B cell (primary cell): Measurements from ENCODE around the gene PNPLA3. TPM values are rescaled to one million over a fixed set of nuclear protein-coding genes. Genes with fewer than 3 reads are reported as not detected.

Source experiments
- ATAC-seq: fragments of 200-7000 bp; cut with Tn5 transposase; one replicate; pipeline ENCODE4 v1.10.0; 2021; ENCODE audit warnings: low read depth, mild to moderate bottlenecking, moderate number of reproducible peaks, moderate library complexity
- CTCF ChIA-PET: fragments of 350-600 bp; sonication (Branson Sonifier 250); formaldehyde crosslinking; loops from one replicate; lab custom pipeline; 2021; ENCODE audit warnings: antibody characterized with exemption, inconsistent platforms; lab: Charles Lee
- POLR2A ChIA-PET: fragments of 350-600 bp; sonication (Branson Sonifier 250); formaldehyde crosslinking; loops from one replicate; lab custom pipeline; 2021; ENCODE audit warnings: antibody characterized with exemption; lab: Charles Lee
- DNase-seq: peaks from one replicate; pipeline ENCODE4 v3.0.0; 2013
- H2AFZ ChIP-seq: 2 replicates; pipeline ENCODE4 v1.6.1; 2012; ENCODE audit warnings: mild to moderate bottlenecking, low read depth, low read length; ENCODE audit not compliant: insufficient read depth, poor library complexity, severe bottlenecking
- H3K27ac ChIP-seq, 2 donors: 1 replicate in 1 of 2; 2 replicates in 1 of 2; pipeline ENCODE4 v1.5.1; 2012 to 2013; ENCODE audit warnings: low read length in 2 of 2, mild to moderate bottlenecking in 2 of 2, moderate library complexity in 1 of 2
- H3K27me3 ChIP-seq, 4 experiments: fragments of 200-600 bp in 1 of 4; sonication (generic) in 1 of 4; replicated peaks in 1 of 4; 1 replicate in 2 of 4; 2 replicates in 2 of 4; pipeline versions ENCODE4 v1.6.1 to v1.7.0; 2013 to 2016; ENCODE audit warnings: low read length in 3 of 4, mild to moderate bottlenecking in 2 of 4, mixed read lengths in 1 of 4, moderate library complexity in 1 of 4; ENCODE audit not compliant: insufficient read depth in 4 of 4, control insufficient read depth in 3 of 4; ENCODE audit errors: control extremely low read depth in 1 of 4
- H3K36me3 ChIP-seq, 2 experiments: replicated peaks in 1 of 2; 1 replicate in 1 of 2; 2 replicates in 1 of 2; pipeline versions ENCODE4 v1.6.1 to v1.7.1; 2013; ENCODE audit warnings: low read length in 1 of 2; ENCODE audit not compliant: insufficient read depth in 2 of 2, control insufficient read depth in 1 of 2; ENCODE audit errors: control extremely low read depth in 1 of 2, extremely low read depth in 1 of 2
- H3K4me1 ChIP-seq, 2 donors: fragments of 200-600 bp in 1 of 2; sonication (generic) in 1 of 2; 1 replicate in 1 of 2; 2 replicates in 1 of 2; pipeline versions ENCODE4 v1.5.1 to v1.6.1; 2013 to 2017; ENCODE audit warnings: low read length in 2 of 2; ENCODE audit not compliant: control insufficient read depth in 2 of 2, insufficient read depth in 2 of 2
- H3K4me2 ChIP-seq: replicated peaks from 2 replicates; pipeline ENCODE3; 2012; ENCODE audit warnings: mild to moderate bottlenecking, low read depth, low read length; ENCODE audit not compliant: poor library complexity, severe bottlenecking
- H3K4me3 ChIP-seq, 5 experiments: fragments of 200-600 bp in 1 of 5; sonication (generic) in 1 of 5; 1 replicate in 3 of 5; 2 replicates in 2 of 5; pipeline versions ENCODE4 v1.5.1 to v1.7.0; 2011 to 2016; ENCODE audit warnings: low read length in 4 of 5, mild to moderate bottlenecking in 4 of 5, low read depth in 2 of 5, control low read depth in 1 of 5, moderate library complexity in 1 of 5; ENCODE audit not compliant: insufficient read depth in 1 of 5; ENCODE audit errors: control extremely low read depth in 1 of 5, extremely low read depth in 1 of 5
- H3K79me2 ChIP-seq: fragments of 200-600 bp; sonication (generic); one replicate; pipeline ENCODE4 v1.6.0; 2016; ENCODE audit warnings: low read length; ENCODE audit not compliant: control insufficient read depth, insufficient read depth
- H3K9ac ChIP-seq: fragments of 200-600 bp; sonication (generic); 2 replicates; pipeline ENCODE4 v1.6.1; 2017; ENCODE audit warnings: mild to moderate bottlenecking, low read length, moderate library complexity
- H3K9me3 ChIP-seq, 3 donors: one replicate each; pipeline versions ENCODE4 v1.6.1 to v1.7.1; 2013; ENCODE audit warnings: low read length in 2 of 3; ENCODE audit not compliant: control insufficient read depth in 2 of 3, insufficient read depth in 1 of 3; ENCODE audit errors: control extremely low read depth in 1 of 3
- H4K20me1 ChIP-seq: 2 replicates; pipeline ENCODE4 v1.6.0; 2012; ENCODE audit warnings: mild to moderate bottlenecking, low read length; ENCODE audit not compliant: insufficient read depth, control insufficient read depth, poor library complexity, severe bottlenecking
- H3K27ac Mint-ChIP-seq: one replicate; pipeline ENCODE4 v1.8.0; 2021; ENCODE audit warnings: mixed read lengths
- H3K27me3 Mint-ChIP-seq: one replicate; pipeline ENCODE4 v1.8.0; 2021; ENCODE audit warnings: mixed read lengths
- H3K4me1 Mint-ChIP-seq: one replicate; pipeline ENCODE4 v1.8.0; 2021; ENCODE audit warnings: mixed read lengths
- H3K4me3 Mint-ChIP-seq: one replicate; pipeline ENCODE4 v1.8.0; 2021; ENCODE audit warnings: mixed read lengths
- H3K9me3 Mint-ChIP-seq: one replicate; pipeline ENCODE4 v1.8.0; 2022; ENCODE audit warnings: mixed read lengths; ENCODE audit not compliant: insufficient read depth
- EZH2 ChIP-seq: IDR thresholded peaks from 2 replicates; pipeline ENCODE4 v1.6.1; 2012; ENCODE audit warnings: borderline replicate concordance, low read depth, mild to moderate bottlenecking, moderate library complexity, low read length; ENCODE audit not compliant: insufficient read depth, poor library complexity, severe bottlenecking
- WGBS: methylation state at CpG from one replicate; pipeline ENCODE4 v1.1.5; 2013; ENCODE audit warnings: missing lambda C conversion rate; ENCODE audit not compliant: insufficient coverage; 5-methylcytosine and 5-hydroxymethylcytosine counted together
- intact Hi-C: fragments of 100-400 bp; cut with micrococcal nuclease; formaldehyde crosslinking; loops from one replicate; pipeline ENCODE4 v1.10.0; 2022
- polyA plus RNA-seq: library from polyadenylated mRNA; depleted of rRNA; stranded (reverse); fragments of >200 nt; gene quantifications from 2 replicates; pipeline ENCODE4 v1.2.3, GENCODE V29; 2012
- total RNA-seq, 2 donors: library from RNA; stranded (reverse); fragments of 120-200 nt in 1 of 2; gene quantifications; 1 replicate in 1 of 2; 2 replicates in 1 of 2; pipeline versions ENCODE4 v1.2.3 to v1.2.4, GENCODE V29; 2013 to 2022
- TF ChIP-seq, protein P1 (sequence below): fragments of 200-600 bp; IDR thresholded peaks from one replicate; pipeline ENCODE4 v1.8.0; 2022; ENCODE audit warnings: antibody characterized with exemption, mild to moderate bottlenecking

Gene PNPLA3
- total and polyA plus RNA-seq, 2 donors (not counting 1 experiment from before 2014, with no cell fraction given), result 0.15 TPM; not detected in 1

DNA sequence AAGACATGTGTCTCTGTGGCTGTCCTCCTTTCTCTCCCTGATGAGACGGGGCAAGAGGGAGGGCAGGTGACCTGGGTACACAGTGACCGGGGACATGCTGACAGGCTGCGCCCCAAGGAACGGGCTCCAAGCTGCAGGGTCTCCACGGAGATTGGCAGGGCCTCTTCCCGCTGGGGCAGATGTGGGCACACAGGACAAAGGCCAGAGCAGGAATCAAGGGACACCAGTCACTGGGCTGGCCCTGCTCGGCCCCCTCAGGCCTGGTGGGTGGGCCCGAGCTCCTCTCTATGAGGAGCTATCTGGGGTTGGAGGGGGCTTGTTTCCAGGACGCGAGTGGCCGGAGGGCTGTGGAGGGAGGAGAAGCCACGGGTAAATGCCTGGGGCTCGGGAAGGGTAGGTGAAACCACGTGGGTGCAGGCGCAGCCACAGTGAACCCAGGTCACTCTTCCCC lies 43.0 kb upstream of the PNPLA3 start:
- POLR2A ChIA-PET, result no interaction called here
- DNase-seq, result no peak
- H3K27me3 ChIP-seq, result peaks cover 0 to 10% (median 0%) of the 10 kb centered on the region in 4 experiments
- ATAC-seq, result no peak
- no peaks in the 10 kb centered on the region for H3K36me3 ChIP-seq
- Mint-ChIP-seq H3K27me3 (peaks cover 30% of the 10 kb centered on the region), H3K27ac (no peak overlapping the region), H3K4me1 (peaks cover 4% of the 10 kb centered on the region), H3K4me3 (no peak overlapping the region), H3K9me3 (no peaks in the 10 kb centered on the region)
- H3K4me2 ChIP-seq, result no peak overlapping the region
- H3K79me2 ChIP-seq, result no peaks in the 10 kb centered on the region
- H3K4me3 ChIP-seq, result no peak overlapping the region
- H3K9ac ChIP-seq, result no peak overlapping the region
- 90% methylated on average over 14 of the region's 15 CpGs for whole genome bisulfite sequencing
- intact Hi-C loops, result no loop called here
- peaks cover 0 to 5% of the 10 kb centered on the region in 2 donors for H3K4me1 ChIP-seq
- H3K27ac ChIP-seq, result no peak overlapping the region
- H4K20me1 ChIP-seq, result no peaks in the 10 kb centered on the region
- H3K9me3 ChIP-seq, result peaks cover 0 to 3% (median 0%) of the 10 kb centered on the region in 3 donors
- no peak overlapping the region for H2AFZ ChIP-seq
- CTCF ChIA-PET, result no interaction called here
- no peak for TF ChIP-seq EZH2
- TF ChIP-seq, protein P1, sequence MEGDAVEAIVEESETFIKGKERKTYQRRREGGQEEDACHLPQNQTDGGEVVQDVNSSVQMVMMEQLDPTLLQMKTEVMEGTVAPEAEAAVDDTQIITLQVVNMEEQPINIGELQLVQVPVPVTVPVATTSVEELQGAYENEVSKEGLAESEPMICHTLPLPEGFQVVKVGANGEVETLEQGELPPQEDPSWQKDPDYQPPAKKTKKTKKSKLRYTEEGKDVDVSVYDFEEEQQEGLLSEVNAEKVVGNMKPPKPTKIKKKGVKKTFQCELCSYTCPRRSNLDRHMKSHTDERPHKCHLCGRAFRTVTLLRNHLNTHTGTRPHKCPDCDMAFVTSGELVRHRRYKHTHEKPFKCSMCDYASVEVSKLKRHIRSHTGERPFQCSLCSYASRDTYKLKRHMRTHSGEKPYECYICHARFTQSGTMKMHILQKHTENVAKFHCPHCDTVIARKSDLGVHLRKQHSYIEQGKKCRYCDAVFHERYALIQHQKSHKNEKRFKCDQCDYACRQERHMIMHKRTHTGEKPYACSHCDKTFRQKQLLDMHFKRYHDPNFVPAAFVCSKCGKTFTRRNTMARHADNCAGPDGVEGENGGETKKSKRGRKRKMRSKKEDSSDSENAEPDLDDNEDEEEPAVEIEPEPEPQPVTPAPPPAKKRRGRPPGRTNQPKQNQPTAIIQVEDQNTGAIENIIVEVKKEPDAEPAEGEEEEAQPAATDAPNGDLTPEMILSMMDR, result no peak

DNA sequence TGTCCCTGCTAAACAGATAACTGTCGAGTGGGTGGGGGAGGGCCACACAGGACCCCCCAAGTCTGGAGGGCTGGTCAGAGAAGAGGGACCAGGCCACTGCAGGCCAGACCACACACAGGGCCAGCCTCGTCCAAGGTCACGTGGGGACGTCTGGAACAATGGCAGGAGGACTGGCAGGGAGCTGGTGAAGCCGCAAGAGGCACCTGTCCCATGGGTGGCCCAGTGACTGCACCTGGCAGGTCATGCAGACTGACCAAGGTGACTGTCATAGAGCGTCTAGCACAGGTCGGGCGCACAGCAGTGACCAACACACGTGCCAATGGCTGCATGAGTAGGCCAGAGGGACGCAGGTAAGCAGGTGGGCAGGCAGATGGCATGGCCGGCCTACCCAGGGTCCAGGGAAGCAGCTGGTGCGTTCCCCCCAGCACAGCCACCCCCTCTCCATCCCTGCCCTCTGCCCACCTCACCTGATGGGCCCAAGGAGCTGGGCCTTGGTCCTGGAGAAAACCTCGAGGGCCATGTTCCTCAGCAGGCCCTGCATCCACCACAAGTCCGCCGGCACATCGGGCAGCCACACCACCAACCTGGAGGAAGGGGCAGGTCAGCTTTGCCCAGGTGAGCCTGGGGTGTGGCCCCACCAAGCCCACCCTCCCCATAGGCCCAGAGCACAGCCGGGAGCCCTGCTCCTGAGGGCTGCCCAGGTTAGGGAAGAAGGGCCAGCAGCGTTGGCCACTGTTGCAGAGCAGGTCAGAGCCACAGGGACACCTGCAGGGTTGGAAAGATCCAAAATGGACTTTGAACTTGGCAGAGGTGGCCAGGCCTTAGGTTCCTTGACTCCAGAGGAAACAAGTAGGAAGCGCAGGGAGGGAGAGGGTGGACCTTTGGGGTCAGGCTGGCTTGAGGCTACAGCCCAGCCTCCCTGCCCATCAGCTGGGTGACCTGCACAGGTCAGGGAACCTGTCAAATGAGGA lies 42.2 kb upstream of the PNPLA3 start:
- Histone ChIP-seq H3K27me3 (peaks cover 0 to 10% (median 0%) of the 10 kb centered on the region in 4 experiments), H3K36me3 (no peaks in the 10 kb centered on the region), H3K4me1 (peaks cover 0 to 5% of the 10 kb centered on the region in 2 donors), H2AFZ (no peak overlapping the region), H3K9ac (no peak overlapping the region), H3K27ac (no peak overlapping the region), H3K79me2 (no peaks in the 10 kb centered on the region), H3K4me2 (no peak overlapping the region), H3K9me3 (peaks cover 0 to 3% (median 0%) of the 10 kb centered on the region in 3 donors), H4K20me1 (no peaks in the 10 kb centered on the region), H3K4me3 (no peak overlapping the region)
- ChIA-PET POLR2A (no interaction called here), CTCF (no interaction called here)
- H3K9me3 Mint-ChIP-seq, result no peaks in the 10 kb centered on the region
- no peak for ATAC-seq
- no peak overlapping the region for H3K4me3 Mint-ChIP-seq
- intact Hi-C loops, result loop anchor here (2.0 kb wide), 1 partner anchor 745 kb away; no protein-coding TSS in a partner anchor
- TF ChIP-seq EZH2, result no peak
- TF ChIP-seq, protein P1, result no peak
- 91% methylated on average over 19 of the region's 19 CpGs for WGBS
- peaks cover 4% of the 10 kb centered on the region for H3K4me1 Mint-ChIP-seq
- DNase-seq, result no peak
- H3K27ac Mint-ChIP-seq, result no peak overlapping the region
- peaks cover 25% of the 10 kb centered on the region for H3K27me3 Mint-ChIP-seq
